Activated gamma-delta T cell treated with anti-CD3 and anti-CD28 coated beads, Interleukin-2, amount 50 U/mL, for 16 hours (primary cell): ENCODE results near the gene ZNF106.

Source experiments
- DNase-seq: peaks from one replicate; pipeline ENCODE4 v3.0.0-alpha.2; 2020; ENCODE audit warnings: low read depth

Gene ZNF106

GRCh38 chr15:42367041-42367440 lies 123.9 kb downstream of the ZNF106 start:
- DNase-seq: no peak

GRCh38 chr15:42365921-42366550 lies 124.9 kb downstream of the ZNF106 start:
- DNase-seq: no peak

- no peak for DNase-seq
These were observed 126.4 kb downstream of the ZNF106 start for GRCh38 chr15:42364529-42364928.

- no peak for DNase-seq
These were observed 127.0 kb downstream of the ZNF106 start for GRCh38 chr15:42363942-42364341.

- DNase-seq: no peak
These were observed 127.5 kb downstream of the ZNF106 start for GRCh38 chr15:42363487-42363886.
